Ovary (tissue), 3 donors: ENCODE results near the gene CTBP1.

ENCODE experiments used
- CTCF ChIP-seq, 3 donors: fragments of 450-650 bp in 2 of 3; fragments of 200-600 bp in 1 of 3; IDR thresholded peaks; one replicate each; pipeline versions ENCODE4 v1.5.1 to v1.8.0; 2016 to 2022; ENCODE audit warnings: antibody characterized with exemption in 3 of 3, mild to moderate bottlenecking in 1 of 3
- EP300 ChIP-seq: sonication (generic); formaldehyde crosslinking; IDR thresholded peaks from one replicate; pipeline ENCODE4 v1.6.1; 2017; ENCODE audit warnings: antibody characterized with exemption
- POLR2A ChIP-seq: fragments of 450-650 bp; IDR thresholded peaks from one replicate; pipeline ENCODE4 v1.6.1; 2017; ENCODE audit warnings: antibody characterized with exemption, mild to moderate bottlenecking, moderate library complexity
- donor health status: DM: no; HTN: no; CAD: no.

- TF ChIP-seq CTCF (IDR thresholded peaks at IDR 0.05) (no peak), EP300 (no peak), POLR2A (peak; percentile 17)
Measured at GRCh38 chr4:1249731-1250526, 999 bp upstream of the CTBP1 start.
